ENCODE results near the gene TMEM140. TPM values are rescaled to one million over a fixed set of nuclear protein-coding genes. Genes with fewer than 3 reads are reported as not detected.

TMEM140 gene
- total and polyA plus RNA-seq, 3 donors from 2014 or later: 5.1 to 11.4 (median 6.3) TPM

GRCh38 chr7:135159359-135160085 is 11.7 kb downstream of the TMEM140 start:
- H3K36me3 ChIP-seq (ENCODE audit: low read depth, missing control alignments): no peaks in the 10 kb centered on the region
- H3K27ac ChIP-seq: peak overlapping the region in 1 of 2 donors; percentile 63
- intact Hi-C loops (cut with DNase I; ENCODE audit: low total_unique reads): loop anchor here (10.0 kb wide), 2 partner anchors 175 to 475 kb away; partner anchors contain the start of gene AGBL3

DNA sequence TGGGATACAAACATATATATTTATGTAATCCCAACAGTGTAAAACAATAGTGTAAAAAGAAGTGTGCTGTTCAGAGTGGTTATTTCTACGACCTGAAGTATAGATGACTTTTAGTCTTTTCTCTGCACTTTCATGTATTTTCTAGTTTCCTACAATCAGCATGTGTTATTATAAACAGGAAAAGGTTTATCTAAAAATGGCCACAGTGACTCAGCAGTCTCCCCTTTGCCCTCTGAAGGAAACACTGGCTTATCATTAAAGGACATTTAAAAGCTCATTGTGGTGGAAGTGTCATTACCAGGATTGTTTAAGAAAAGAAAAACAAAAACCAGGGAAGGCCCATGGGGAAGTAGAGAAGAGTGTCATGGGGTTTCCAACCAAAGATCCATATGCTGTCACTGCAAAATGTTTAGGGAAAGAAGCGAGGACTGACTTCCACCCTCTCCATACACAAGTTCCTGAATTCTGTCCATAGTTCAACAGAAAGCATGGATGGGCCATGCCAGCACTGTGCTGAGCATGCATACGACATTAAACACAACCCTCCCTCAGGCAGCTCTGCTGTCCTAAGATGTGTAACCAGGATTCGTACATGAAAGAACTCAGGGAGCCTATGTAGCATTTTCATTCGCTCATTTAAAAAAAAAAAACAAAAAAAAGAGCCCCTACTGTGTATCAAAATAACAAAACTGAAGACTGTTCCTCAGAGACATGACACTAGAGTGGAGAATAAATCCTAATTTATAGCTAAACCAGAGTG is 12.4 kb downstream of the TMEM140 start:
- peaks cover 4% of the 10 kb centered on the region for H3K4me1 ChIP-seq
- WGBS, 2 donors: 80 to 83% methylated on average over 5 of the region's 5 CpGs
- H3K27ac ChIP-seq: peak overlapping the region; percentile 13 to 63
- TF ChIP-seq POLR2A (IDR thresholded peaks at IDR 0.05) (no peak), CTCF (IDR thresholded peaks at IDR 0.05) (no peak)
- no peaks in the 10 kb centered on the region for H3K36me3 ChIP-seq (ENCODE audit: low read depth, missing control alignments)
- no peaks in the 10 kb centered on the region for H3K27me3 ChIP-seq
- no peak overlapping the region for H3K4me3 ChIP-seq
- no peak for DNase-seq
- intact Hi-C loops (cut with DNase I; ENCODE audit: low total_unique reads): loop anchor here (10.0 kb wide), 2 partner anchors 175 to 475 kb away; partner anchors contain the start of gene AGBL3
- no peaks in the 10 kb centered on the region for H3K9me3 ChIP-seq

More at GRCh38 chr7:135159359-135160085, 11.7 kb downstream of the TMEM140 start:
- Histone ChIP-seq H3K4me3 (no peak overlapping the region), H3K9me3 (no peaks in the 10 kb centered on the region), H3K27me3 (no peaks in the 10 kb centered on the region), H3K4me1 (peaks cover 4% of the 10 kb centered on the region)
- WGBS, 2 donors: 74 to 91% methylated on average over 2 of the region's 2 CpGs
- no peak for TF ChIP-seq POLR2A (IDR thresholded peaks at IDR 0.05)
- no peak for TF ChIP-seq CTCF (IDR thresholded peaks at IDR 0.05)
- no peak for DNase-seq

DNA sequence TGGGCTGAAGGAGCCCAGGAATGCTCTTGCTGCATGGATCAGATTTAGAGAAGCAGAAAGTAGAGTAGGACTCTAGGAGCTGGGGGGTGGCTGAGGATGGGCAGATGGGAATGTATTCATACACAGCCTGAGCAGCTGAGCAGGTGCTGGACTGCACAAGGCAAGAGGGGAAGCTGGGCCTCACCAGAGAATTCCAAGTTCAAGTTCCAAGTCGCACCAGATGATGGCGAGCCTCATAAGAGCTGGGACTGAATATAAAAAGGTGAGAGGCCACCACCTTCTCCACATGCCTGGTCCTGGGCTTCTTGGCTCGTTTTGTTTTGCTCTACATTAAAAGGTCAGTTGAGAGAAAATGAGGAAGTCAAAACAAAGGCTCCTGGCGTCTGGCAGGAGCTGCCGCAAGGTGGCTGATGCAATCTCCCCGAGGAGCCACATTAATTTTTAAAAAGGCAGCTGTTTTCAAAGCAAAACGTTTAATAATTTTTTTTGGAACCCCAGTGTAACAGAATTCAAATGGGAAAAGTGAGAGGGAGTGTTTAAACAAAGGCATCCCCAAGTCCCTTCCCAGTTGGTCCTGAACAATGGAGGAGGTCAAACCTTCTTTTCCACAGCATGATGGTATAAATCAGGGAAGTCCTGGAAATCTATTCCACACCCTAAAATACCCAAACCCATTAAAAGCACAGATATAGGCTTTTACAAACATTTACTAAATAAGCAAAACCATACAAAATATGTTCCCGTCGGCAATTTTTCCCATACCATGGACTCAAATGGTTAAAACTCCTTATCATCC is 13.2 kb downstream of the TMEM140 start:
- H3K27ac ChIP-seq: peak overlapping the region; percentile 13 to 63
- no peak for DNase-seq
- intact Hi-C loops (cut with DNase I; ENCODE audit: low total_unique reads): loop anchor here (10.0 kb wide), 2 partner anchors 176 to 476 kb away; partner anchors contain the start of gene AGBL3

More for the DNA sequence above, 13.2 kb downstream of the TMEM140 start:
- TF ChIP-seq POLR2A (IDR thresholded peaks at IDR 0.05) (no peak), CTCF (IDR thresholded peaks at IDR 0.05) (no peak)
- no peak overlapping the region for H3K4me3 ChIP-seq
- 66 to 73% methylated on average over 9 of the region's 9 CpGs for WGBS, 2 donors
- no peaks in the 10 kb centered on the region for H3K9me3 ChIP-seq
- H3K4me1 ChIP-seq: peaks cover 4% of the 10 kb centered on the region
- H3K27me3 ChIP-seq: no peaks in the 10 kb centered on the region
- no peaks in the 10 kb centered on the region for H3K36me3 ChIP-seq (ENCODE audit: low read depth, missing control alignments)
